HAP-1 (cell line): ENCODE measurements around the gene TARS1.
"Not testable (repeated sequence)": the region's sequence is repeated elsewhere in the genome, so short reads cannot be mapped to it uniquely, and the experiment has no call there.

Experiments
- DNase-seq, 2 experiments: peaks; one replicate each; pipeline ENCODE4 v3.0.0-alpha.2; 2016 to 2020; ENCODE audit warnings: low spot score in 2 of 2
- H3K27me3 ChIP-seq: fragments of 250-450 bp; sonication (Bioruptor Pico); 2 replicates; pipeline ENCODE4 v1.5.1; 2020; ENCODE audit warnings: low read depth, mild to moderate bottlenecking, moderate library complexity
- H3K36me3 ChIP-seq: fragments of 250-450 bp; sonication (Bioruptor Pico); replicated peaks from 2 replicates; pipeline ENCODE4 v1.5.1; 2020; ENCODE audit warnings: mild to moderate bottlenecking
- H3K4me1 ChIP-seq: fragments of 250-450 bp; sonication (Bioruptor Pico); 2 replicates; pipeline ENCODE4 v1.5.1; 2020; ENCODE audit warnings: mild to moderate bottlenecking
- H3K4me3 ChIP-seq: fragments of 250-450 bp; sonication (Bioruptor Pico); 2 replicates; pipeline ENCODE4 v1.5.1; 2020; ENCODE audit warnings: mild to moderate bottlenecking, moderate library complexity
- H3K9me3 ChIP-seq: fragments of 250-450 bp; sonication (Bioruptor Pico); 2 replicates; pipeline ENCODE4 v1.5.1; 2020; ENCODE audit warnings: mild to moderate bottlenecking, moderate library complexity
- in situ Hi-C: fragments of 300-500 bp; cut with MboI; formaldehyde crosslinking; loops from 3 replicates; pipeline ENCODE4 v1.14.3; 2020; ENCODE audit warnings: low sequenced_read_pairs, inconsistent platforms, mixed read lengths

The TARS1 gene

DNA sequence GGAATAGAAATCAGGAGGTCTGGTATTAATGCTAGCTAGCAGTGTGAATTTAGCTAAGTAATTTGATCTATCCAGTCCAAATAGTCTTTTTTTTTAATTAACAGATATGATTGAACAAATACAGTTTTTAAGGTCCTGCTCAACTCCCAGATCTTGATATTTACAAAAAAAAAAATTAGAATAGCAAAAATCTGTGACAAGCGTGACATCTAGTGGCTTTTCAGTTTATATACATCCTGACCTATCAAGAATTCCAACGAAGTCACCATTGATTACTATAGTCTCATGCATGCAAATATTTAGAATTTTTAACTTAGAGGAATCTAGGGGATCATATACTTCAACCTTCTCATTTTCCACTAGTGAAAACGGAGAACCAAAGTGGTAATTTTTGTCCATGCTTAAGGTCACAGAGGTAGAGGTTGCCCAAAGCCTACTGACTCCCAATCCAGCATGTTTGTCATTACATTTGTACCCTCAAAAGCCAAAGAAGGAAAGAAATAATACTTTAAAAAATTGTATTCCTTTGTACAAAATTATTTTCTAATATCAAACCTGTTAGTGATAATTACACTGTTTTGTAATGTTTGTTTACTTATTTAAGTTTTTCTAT is 17.6 kb upstream of the TARS1 start:
- Histone ChIP-seq H3K4me1 (no peaks in the 10 kb centered on the region), H3K4me3 (no peak overlapping the region), H3K9me3 (no peaks in the 10 kb centered on the region), H3K36me3 (no peaks in the 10 kb centered on the region), H3K27me3 (peaks cover 3% of the 10 kb centered on the region)
- in situ Hi-C loops: no loop called here
- DNase-seq: peak in 1 of 2 experiments; percentile 34

DNA sequence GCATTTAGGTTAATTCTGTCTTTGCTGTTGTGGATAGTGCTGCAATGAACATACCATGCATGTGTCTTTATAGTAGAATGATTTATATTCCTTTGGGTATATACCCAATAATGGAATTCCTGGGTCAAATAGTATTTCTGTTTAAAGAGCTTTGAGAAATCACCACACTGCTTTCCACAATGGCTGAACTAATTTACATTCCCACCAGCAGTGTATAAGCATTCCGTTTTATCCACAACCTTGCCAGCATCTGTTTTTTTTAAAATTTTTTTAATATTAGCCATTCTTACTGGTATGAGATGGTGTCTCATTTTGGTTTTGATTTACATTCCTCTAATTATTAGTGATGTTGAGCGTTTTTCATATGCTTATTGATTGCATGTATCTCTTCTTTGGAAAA is 15.5 kb upstream of the TARS1 start:
- Histone ChIP-seq H3K9me3 (no peaks in the 10 kb centered on the region), H3K4me3 (no peak overlapping the region), H3K27me3 (no peaks in the 10 kb centered on the region; the same call in 1 of the 2 replicates), H3K4me1 (no peaks in the 10 kb centered on the region), H3K36me3 (no peaks in the 10 kb centered on the region)
- DNase-seq: no peak
- in situ Hi-C loops: no loop called here

DNA sequence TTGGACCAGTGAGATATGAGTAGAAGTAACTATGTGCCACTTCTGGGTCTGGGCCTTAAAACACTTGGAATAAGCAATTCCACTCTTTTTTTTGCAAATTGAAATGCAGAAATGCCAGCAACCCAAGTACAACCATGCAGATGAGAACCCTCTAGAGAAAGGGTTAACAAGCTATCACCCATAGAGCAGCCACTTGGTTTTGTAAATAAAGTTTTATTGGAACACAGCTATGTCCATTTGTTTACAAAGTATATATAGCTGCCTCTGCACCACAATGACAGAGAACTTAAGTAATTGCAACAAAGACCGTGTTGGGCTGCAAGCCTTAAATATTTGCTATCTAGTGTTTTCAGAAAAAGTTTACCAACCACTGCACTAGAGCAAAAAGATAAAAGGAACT is 9.8 kb upstream of the TARS1 start:
- in situ Hi-C loops: loop anchor here (10.0 kb wide), 1 partner anchor 504 kb away; the partner anchor contains the start of gene RXFP3
- no peak for DNase-seq
- Histone ChIP-seq H3K4me3 (no peak overlapping the region), H3K27me3 (0 out of 2 replicates have a peak, but pooled peaks cover 3% of the 10 kb centered on the region), H3K9me3 (no peaks in the 10 kb centered on the region), H3K36me3 (no peaks in the 10 kb centered on the region), H3K4me1 (peaks cover under 1% of the 10 kb centered on the region)

DNA sequence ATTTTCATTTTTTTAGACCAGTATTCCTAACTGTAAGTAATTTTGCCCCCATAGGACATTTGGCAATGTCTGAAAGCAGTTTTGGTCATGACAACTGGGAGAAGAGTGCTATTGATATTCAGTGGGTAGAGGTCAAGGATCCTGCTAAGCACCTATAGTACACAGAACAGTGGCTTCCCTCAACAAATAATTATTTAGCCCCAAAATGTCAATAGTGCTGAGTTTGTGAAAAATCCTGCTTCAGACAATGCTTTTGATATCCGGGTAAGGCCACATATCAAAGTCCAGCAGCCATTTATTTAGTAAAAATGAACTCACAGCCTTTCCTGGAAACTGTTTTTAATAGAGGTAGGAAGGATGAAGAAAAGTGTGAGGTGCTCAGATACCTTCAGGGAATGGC is 8.1 kb upstream of the TARS1 start:
- no peak overlapping the region for H3K4me3 ChIP-seq
- no peaks in the 10 kb centered on the region for H3K9me3 ChIP-seq
- H3K27me3 ChIP-seq: 0 out of 2 replicates have a peak, but pooled peaks cover 3% of the 10 kb centered on the region
- no peaks in the 10 kb centered on the region for H3K36me3 ChIP-seq
- in situ Hi-C loops: loop anchor here (10.0 kb wide), 1 partner anchor 502 kb away; the partner anchor contains the start of gene RXFP3
- DNase-seq: no peak
- H3K4me1 ChIP-seq: peaks cover 2% of the 10 kb centered on the region

DNA sequence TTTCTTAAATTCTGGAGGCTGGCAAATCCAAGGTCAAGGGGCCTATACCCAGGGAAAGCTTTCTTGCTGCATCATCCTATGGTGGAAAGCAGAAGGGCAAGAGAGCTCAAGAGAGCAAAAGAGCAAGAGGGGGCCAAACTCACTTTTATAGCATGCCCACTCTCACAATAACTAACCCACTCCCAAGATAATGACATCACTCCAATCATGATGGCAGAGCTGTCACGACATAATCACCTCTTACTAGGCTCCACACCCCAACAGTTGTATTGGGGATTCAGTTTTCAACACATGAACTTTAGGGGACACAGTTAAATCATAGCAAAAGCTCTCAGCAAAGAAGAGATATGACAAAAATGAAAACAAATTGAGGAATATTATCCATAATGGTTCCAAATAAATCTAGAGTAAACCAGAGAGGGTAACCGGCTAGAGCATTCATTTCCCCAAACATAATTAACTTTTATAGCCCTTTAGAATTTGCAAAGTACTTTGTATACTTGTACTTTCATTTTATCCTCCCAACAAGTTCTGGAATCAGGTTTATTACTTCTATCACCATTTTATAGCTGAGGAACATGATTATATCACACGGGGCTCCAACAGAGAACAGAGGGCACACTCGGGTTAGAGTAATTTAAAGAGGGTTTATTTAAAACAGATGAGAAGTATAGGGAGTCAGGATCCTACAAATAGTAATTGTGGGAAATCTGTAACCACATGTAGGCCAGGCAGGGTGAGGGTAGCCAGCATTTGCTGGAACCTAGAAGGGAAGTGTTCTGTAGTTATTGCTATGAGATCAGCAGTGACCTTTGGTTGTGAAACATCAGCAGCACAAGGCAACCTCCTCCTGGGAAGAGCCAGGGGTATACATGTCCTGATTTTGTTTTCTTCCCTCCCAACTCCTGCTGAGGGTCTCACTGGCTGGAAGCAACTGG is 7.2 kb upstream of the TARS1 start:
- H3K4me3 ChIP-seq: no peak overlapping the region
- no peaks in the 10 kb centered on the region for H3K36me3 ChIP-seq
- no peak for DNase-seq
- H3K4me1 ChIP-seq: peaks cover 2% of the 10 kb centered on the region
- in situ Hi-C loops: loop anchor here (10.0 kb wide), 1 partner anchor 501 kb away; the partner anchor contains the start of gene RXFP3
- no peaks in the 10 kb centered on the region for H3K9me3 ChIP-seq
- 0 out of 2 replicates have a peak, but pooled peaks cover 3% of the 10 kb centered on the region for H3K27me3 ChIP-seq

DNA sequence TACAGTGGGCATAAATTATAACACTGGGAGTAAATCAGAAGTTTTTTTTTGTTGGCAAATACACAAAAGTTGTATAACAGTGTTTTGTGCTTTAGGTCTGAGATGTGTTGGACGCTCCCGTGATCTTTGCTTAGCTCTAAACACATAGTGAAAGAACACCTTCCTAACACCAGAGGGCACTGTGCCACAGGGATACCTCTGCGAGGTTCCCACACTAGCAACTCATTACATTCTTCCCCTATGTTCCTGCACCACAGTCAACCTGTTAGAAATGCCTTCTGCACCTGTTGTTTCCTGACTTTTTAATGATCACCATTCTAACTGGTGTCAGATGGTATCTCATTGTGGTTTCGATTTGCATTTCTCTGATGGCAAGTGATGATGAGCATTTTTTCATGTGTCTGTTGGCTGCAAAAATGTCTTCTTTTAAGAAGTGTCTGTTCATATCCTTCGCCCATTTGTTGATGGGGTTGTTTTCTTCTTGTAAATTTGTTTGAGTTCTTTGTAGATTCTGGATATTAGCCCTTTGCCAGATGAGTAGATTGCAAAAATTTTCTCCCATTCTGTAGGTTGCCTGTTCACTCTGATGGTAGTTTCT is 4.8 kb upstream of the TARS1 start:
- H3K36me3 ChIP-seq, H3K4me3 ChIP-seq, H3K27me3 ChIP-seq, H3K9me3 ChIP-seq: not testable (repeated sequence)
- peaks cover 10% of the 10 kb centered on the region for H3K4me1 ChIP-seq
- in situ Hi-C loops: loop anchor here (10.0 kb wide), 1 partner anchor 499 kb away; the partner anchor contains the start of gene RXFP3
- peak; percentile 78 to 81 for DNase-seq

DNA sequence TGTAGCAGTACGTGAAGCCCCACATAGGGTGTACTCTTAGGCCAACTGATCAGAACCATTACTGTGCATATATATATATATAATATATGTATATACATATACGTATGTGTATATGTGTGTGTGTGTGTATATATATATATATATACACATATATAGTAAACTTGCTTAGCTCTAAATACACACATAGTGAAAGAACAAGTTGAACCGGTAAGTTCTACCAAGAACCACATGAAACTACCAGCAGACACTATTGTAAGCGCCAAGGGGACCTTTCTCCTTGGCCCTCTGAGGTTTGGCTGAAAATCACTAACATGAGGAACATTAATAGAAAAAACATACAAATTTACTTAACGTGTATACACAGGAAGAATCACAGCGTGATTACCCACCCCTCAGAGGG is 1.8 kb upstream of the TARS1 start:
- H3K4me3 ChIP-seq: no peak overlapping the region
- DNase-seq: no peak
- H3K36me3 ChIP-seq: peaks cover 16% of the 10 kb centered on the region
- peaks cover 14% of the 10 kb centered on the region for H3K4me1 ChIP-seq
- H3K27me3 ChIP-seq: 0 out of 2 replicates have a peak, but pooled peaks cover 3% of the 10 kb centered on the region
- no peaks in the 10 kb centered on the region for H3K9me3 ChIP-seq
- in situ Hi-C loops: loop anchor here (10.0 kb wide), 1 partner anchor 496 kb away; the partner anchor contains the start of gene RXFP3

DNA sequence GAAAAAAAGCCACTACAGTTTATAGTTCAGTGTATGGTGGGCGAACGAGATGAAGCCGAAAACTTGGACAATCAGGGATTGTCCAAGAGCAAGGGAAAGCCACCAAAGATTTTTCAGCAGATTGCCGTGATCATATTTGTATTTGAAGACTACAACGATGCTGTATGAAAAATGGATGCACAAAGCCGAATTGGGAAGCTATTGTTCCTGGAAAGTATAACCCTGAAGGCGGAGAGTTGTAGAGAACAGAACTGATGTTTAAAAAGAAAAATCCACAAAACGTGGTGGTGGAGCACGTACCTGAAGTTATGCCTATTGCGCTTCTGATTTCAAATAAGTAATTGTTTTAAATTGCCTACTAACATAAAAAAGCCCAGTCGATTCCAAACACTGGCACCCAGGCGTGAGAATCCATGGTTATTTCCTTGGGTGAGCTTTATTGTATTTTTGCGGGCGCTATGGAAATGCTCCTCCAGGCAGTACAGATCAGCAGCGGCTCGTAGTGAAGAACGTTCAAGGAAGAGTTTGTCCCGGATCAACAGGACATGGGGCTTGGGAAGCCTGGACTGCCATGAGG is 772 bp upstream of the TARS1 start:
- Histone ChIP-seq H3K4me3 (peak overlapping the region; percentile 96), H3K9me3 (no peaks in the 10 kb centered on the region), H3K36me3 (peaks cover 21% of the 10 kb centered on the region), H3K27me3 (0 out of 2 replicates have a peak, but pooled peaks cover 3% of the 10 kb centered on the region), H3K4me1 (peaks cover 23% of the 10 kb centered on the region)
- in situ Hi-C loops: loop anchor here (10.0 kb wide), 1 partner anchor 495 kb away; the partner anchor contains the start of gene RXFP3
- DNase-seq: no peak

DNA sequence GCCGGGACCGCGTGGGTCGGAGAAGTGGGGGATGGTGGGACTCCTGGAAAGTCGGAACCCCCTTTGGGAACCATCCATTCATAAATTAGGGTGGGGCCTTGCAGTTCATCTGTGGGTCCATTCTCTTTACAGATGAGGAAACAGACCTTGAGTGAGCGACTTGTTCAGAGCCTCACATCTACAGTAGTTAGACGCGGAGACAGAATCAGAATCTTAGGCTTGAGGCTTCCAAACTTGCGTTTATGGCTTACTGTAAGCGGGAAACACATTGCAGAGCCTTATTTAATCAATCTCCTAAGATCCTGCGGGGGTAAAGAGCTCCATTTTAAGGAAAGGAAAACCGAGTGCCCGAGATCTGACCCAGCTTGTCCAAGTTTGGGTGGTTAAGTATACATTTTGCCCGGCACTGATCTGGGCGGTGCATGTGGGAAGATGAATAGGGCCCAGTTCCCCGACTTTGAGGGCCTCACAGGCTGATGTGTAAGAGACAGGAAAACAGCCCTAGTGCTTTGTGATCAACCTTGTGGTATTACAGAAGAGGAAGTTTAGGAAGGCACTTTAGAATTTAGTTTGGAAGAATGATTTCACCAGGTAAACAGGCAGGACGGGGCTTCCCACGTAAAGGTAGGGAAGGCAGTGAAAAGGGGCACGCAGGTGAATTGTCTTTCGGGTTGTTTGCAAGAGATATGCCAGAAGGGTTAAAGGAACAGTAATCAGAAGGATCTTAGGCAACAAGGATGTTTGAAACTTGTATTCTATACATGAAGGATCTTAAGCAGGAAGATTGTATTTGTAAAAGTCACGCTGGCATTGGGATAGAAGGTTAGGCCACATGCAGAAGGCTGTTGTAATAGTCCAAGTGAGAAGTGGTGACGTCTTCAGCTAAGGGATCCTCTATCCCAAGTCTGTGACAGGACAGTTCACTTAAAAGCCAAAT is 744 bp downstream of the TARS1 start:
- H3K4me3 ChIP-seq: peak overlapping the region; percentile 96
- no peaks in the 10 kb centered on the region for H3K9me3 ChIP-seq
- H3K27me3 ChIP-seq: no peaks in the 10 kb centered on the region
- peak; percentile 70 to 85 for DNase-seq
- peaks cover 35% of the 10 kb centered on the region for H3K36me3 ChIP-seq
- in situ Hi-C loops: no loop called here
- peaks cover 32% of the 10 kb centered on the region for H3K4me1 ChIP-seq

DNA sequence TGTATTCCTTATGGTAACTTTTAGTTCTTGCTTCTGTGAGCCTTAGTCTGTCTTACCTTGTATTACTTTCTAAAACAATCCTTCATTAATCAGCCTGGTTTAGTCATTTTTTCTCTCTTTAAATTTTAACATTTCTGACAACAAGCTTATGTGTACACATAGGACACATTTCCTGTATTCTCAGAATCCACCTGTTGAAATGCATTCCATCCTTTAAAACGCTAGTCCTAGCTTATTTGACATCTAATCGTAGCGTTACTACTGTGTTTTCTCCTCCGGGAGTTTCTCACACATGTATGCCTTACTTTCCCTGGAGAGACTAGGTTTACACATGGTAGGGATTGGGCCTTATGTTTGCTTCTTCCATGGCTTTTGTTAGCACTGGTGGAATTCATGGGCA is 3.8 kb downstream of the TARS1 start:
- Histone ChIP-seq H3K27me3 (no peaks in the 10 kb centered on the region), H3K9me3 (no peaks in the 10 kb centered on the region), H3K36me3 (peaks cover 54% of the 10 kb centered on the region), H3K4me3 (no peak overlapping the region), H3K4me1 (peaks cover 42% of the 10 kb centered on the region)
- no peak for DNase-seq
- in situ Hi-C loops: no loop called here

DNA sequence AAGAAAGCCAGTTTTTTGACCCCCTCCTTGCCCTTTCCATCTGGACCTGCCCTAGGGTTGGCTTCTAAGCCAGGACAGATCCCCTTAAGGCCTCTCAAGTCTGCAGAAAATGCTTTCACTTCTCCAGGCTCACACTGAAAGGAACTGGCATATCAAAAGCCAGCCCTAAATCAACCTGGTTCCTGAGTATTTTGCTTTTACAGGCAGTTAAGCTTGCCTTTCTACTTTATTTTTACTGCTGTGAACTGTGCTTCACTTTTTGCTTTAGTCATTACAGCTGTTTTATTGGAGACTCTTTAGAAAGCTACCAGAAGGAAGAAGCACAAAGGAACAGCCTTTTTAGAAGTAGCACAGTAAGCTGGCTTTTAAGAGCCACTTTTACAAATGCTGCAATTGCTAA is 5.0 kb downstream of the TARS1 start:
- peak; percentile 49 to 55 for DNase-seq
- no peaks in the 10 kb centered on the region for H3K27me3 ChIP-seq
- H3K4me1 ChIP-seq: peaks cover 37% of the 10 kb centered on the region
- in situ Hi-C loops: no loop called here
- H3K36me3 ChIP-seq: peaks cover 67% of the 10 kb centered on the region
- no peaks in the 10 kb centered on the region for H3K9me3 ChIP-seq
- no peak overlapping the region for H3K4me3 ChIP-seq

DNA sequence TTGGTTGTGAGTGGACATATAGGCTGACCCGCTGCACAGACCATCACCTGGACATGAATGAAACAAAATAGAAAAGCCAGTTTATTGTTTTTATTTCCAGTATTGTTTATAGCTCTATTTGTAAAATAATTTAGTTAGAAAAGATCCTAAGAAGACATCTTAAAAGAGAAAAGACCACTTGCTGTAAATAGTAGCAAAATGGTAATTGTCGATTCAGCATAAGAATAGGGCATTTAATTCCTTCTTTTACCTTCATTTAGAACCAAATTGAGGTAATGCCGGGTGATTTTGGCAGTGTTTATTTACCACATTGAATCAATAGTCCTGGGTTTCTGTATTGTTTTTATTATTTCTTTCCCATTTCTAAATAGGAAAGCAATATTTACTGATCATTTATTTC is 7.4 kb downstream of the TARS1 start:
- Histone ChIP-seq H3K4me3 (no peak overlapping the region), H3K4me1 (peaks cover 37% of the 10 kb centered on the region), H3K9me3 (no peaks in the 10 kb centered on the region), H3K36me3 (peaks cover 68% of the 10 kb centered on the region), H3K27me3 (no peaks in the 10 kb centered on the region)
- in situ Hi-C loops: no loop called here
- DNase-seq: peak in 1 of 2 experiments; percentile 67
